A549 treated with AZD9567 at 1 μM for 4 hours (cell line): ENCODE data around the gene ZNF816. TPM values are rescaled to one million over a fixed set of nuclear protein-coding genes. Genes with fewer than 3 reads are reported as not detected.

ENCODE experiments used
- total RNA-seq: library from RNA; stranded (reverse); fragments of 200-300 nt; extraction: Qiagen RNA extraction; gene quantifications from 5 replicates; pipeline ENCODE4 v1.2.3, GENCODE V29; 2022; ENCODE audit not compliant: insufficient read depth

The ZNF816 gene
- 0.02 to 0.09 TPM (median 0.07 TPM) in 4 of 5 replicates, not detected in the other for total RNA-seq

GRCh38 chr19:52962394-52963246 is at the start of gene ZNF816:
Gene ZNF816 (minus strand): TSS chr19:52962881. CDS start chr19:52956089, 6,792 bp downstream.

GRCh38 chr19:52922841-52923777 is 39.6 kb downstream of the ZNF816 start, which contains the start of gene ZNF888:
Gene ZNF888 (minus strand): TSS chr19:52923428. CDS start chr19:52917873, 5,555 bp downstream.

Other genes with a start within 250 kb of the ZNF816 start
- gene ZNF611, start 227.8 kb downstream of the ZNF816 start, total RNA-seq, result 2.5 to 8.6 TPM (median 2.8 TPM) in 5 replicates
- 0.05 to 0.20 TPM (median 0.14 TPM) in 4 of 5 replicates, not detected in the other for gene ZNF600, start 176.1 kb downstream of the ZNF816 start, total RNA-seq
- gene ZNF28, start 141.2 kb downstream of the ZNF816 start, total RNA-seq, result 0.86 to 2.0 TPM (median 1.3 TPM) in 4 of 5 replicates, not detected in the other
- 0.44 to 1.3 TPM (median 0.49 TPM) in 5 replicates for gene ZNF468, start 105.3 kb downstream of the ZNF816 start, total RNA-seq
- gene ZNF320, start 65.2 kb downstream of the ZNF816 start, total RNA-seq, result not detected in 5 replicates
- gene ZNF888, start 39.5 kb downstream of the ZNF816 start, total RNA-seq, result 0.01 to 0.02 TPM in 2 of 5 replicates, not detected in the others
- not detected in 5 replicates for gene ERVV-1, start 51.0 kb upstream of the ZNF816 start, total RNA-seq
- gene ERVV-2, start 81.9 kb upstream of the ZNF816 start, total RNA-seq, result not detected in 5 replicates
- gene ZNF160, start 140.5 kb upstream of the ZNF816 start, total RNA-seq, result 7.8 to 9.6 TPM (median 8.9 TPM) in 5 replicates
- not detected in 5 replicates for gene ZNF415, start 170.0 kb upstream of the ZNF816 start, total RNA-seq
- 0.20 TPM in 1 of 5 replicates, not detected in the others for gene ZNF347, start 196.2 kb upstream of the ZNF816 start, total RNA-seq
- gene ZNF665, start 230.5 kb upstream of the ZNF816 start, total RNA-seq, result not detected in 5 replicates